ENCODE data around the gene CAMK4.

DNA sequence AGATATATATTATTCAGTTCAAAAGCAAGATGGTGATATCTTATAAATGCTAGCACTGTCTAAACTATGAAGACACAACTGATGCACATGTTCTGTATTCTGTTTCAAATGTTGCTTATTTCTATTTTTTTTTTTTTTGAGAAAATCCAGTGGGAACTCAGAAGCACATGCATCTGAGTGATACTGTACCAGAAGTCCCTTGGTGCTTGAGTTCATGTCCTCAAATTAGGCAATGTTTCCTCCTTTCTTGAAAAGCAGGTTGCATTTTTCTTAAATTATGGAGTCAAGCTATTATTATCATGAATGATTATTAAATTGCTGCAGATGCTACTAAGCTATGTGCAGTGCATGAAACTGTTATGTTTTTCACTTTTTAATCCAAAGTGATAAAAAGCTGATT is 70.4 kb downstream of the CAMK4 start:
- TF ChIP-seq POLR2A (IDR thresholded peaks at IDR 0.05; ENCODE audit: low read depth, low read length) (no peak), POLR2AphosphoS5 (IDR thresholded peaks at IDR 0.05; ENCODE audit: low read depth, low read length) (no peak)
